Upper lobe of left lung (tissue), 4 donors: ENCODE data around the gene SULT1C3.

Source experiments
- CTCF ChIP-seq, 6 experiments: fragments of 450-650 bp in 4 of 6; fragments of 200-600 bp in 2 of 6; sonication (generic) in 2 of 6; IDR thresholded peaks; one replicate each; pipeline ENCODE4 v1.5.1; 2016 to 2019; ENCODE audit warnings: antibody characterized with exemption in 6 of 6
- EP300 ChIP-seq, 4 donors: sonication (generic); formaldehyde crosslinking; IDR thresholded peaks; one replicate each; pipeline ENCODE4 v1.5.1; 2017; ENCODE audit warnings: antibody characterized with exemption in 4 of 4, control low read depth in 2 of 4
- POLR2A ChIP-seq, 4 donors: fragments of 450-650 bp; IDR thresholded peaks; one replicate each; pipeline ENCODE4 v1.5.1; 2016 to 2017; ENCODE audit warnings: antibody characterized with exemption in 4 of 4, mild to moderate bottlenecking in 2 of 4
- POLR2AphosphoS5 ChIP-seq, 2 donors: sonication (generic); formaldehyde crosslinking; IDR thresholded peaks; one replicate each; pipeline ENCODE4 v1.5.1; 2017; ENCODE audit warnings: antibody characterized with exemption in 2 of 2

DNA sequence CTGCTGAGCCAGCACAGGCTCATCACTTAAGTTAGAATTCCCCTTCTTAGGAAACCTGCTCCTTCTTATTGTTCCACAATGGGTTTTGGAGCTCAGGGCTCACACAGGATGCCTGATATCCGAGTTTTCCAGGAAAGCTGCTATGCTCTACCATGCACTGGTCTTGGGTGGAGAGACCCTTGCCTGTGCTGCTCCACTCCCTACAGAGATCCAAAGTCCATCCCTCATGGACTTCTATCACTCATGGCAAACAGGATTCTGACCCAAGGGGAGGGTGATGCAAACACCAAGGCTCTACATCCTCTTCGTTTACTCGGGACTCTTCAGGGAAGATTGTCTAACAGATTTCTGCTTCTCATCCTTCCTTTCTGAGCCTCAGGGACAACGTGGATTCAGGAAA, 54.1 kb downstream of the SULT1C3 start:
- TF ChIP-seq CTCF (IDR thresholded peaks at IDR 0.05) (no peak), POLR2A (IDR thresholded peaks at IDR 0.05) (no peak), POLR2AphosphoS5 (IDR thresholded peaks at IDR 0.05) (no peak), EP300 (IDR thresholded peaks at IDR 0.05) (no peak)
